ENCODE data around the gene GOLGA6B.
"Not testable (repeated sequence)": the region's sequence is repeated elsewhere in the genome, so short reads cannot be mapped to it uniquely, and the experiment has no call there.

Gene GOLGA6B

DNA sequence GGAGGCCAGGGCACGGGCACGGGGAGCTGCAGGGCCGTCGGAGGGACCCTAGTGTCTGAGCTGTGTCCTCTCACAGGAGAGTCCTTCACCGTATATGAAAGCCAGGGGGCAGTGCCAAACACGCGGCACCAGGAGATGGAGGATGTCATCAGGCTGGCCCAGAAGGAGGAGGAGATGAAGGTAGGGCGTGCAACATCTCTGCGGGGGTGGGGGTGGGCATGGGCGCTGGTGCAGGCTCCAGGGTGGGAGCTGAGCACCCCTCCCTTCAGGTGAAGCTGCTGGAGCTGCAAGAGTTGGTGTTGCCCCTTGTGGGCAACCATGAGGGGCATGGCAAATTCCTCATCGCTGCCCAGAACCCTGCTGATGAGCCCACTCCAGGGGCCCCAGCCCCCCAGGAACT lies 11.2 kb downstream of the GOLGA6B start:
- not testable (repeated sequence) for DNase-seq

DNA sequence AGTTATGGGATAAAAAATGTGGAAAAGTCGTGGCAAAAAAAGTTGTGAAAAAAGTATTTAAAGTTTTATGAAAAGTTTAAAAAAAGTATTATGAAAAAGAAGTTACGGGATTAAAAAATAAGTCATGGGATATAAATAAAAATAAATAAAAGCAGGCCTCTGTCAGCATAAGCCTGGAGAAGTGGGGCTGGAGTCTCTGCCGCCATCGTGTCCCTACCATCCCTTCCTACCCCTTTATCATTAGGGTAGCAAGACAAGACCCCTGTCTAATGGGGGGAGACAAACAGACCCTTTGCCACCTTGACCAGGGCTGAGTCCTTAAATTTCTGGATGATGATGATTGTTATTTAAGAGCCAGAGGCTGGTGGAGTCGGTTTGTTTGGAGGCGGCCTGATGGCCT lies 15.3 kb downstream of the GOLGA6B start:
- DNase-seq: not testable (repeated sequence)

DNA sequence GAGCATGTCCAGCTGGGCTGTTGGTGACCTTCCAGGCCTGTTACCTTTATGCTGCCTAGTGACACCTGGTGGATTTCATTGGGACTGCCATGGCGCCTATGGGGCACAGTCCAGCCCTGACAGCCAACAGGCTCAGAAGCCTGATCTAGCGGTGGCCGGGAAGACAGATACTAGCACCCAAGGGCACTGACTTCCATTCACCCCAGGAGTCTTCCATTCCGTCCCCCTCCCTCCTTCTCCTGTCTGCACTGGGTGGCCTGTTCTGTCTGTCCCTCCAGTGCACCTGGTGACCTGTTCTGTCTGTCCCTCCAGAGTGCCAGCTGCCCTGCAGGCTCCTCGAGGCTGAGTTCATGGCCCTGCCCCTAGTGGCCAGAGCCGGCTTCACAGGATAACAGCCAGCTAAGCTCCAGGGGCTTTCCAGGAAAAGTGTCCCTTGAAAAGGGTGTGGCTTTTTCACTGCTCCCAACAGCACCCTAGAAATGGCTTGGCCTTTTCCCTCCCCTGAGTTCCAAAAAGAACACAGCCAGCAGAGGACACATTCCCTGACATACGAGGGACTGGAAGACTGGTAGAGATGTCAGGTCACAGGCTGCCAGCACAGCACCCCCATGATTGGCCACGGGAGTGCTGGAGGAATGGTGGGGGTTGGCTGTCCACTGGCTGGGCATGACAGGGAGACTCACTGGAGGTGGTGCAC lies 16.3 kb downstream of the GOLGA6B start:
- peak; percentile 63 for DNase-seq

DNA sequence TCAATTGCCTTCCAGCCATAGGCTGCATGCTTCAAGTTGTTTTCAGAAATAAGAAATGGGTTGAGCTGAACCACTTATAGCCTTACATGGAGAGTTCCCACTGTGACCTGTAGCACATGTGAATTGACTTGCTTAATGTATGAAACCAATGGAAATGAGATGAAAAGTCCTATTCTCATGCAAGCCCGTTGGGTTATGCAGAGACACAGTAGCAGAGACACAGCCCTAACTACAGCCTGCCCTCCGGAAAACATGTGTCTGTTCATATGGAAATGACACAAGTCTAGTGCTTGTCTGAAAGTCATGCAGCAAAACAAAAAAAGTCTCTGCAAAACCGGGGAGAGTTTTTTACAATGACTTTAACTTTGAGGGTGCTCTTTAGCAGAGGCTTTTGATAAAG lies 17.0 kb downstream of the GOLGA6B start:
- no peak for DNase-seq

DNA sequence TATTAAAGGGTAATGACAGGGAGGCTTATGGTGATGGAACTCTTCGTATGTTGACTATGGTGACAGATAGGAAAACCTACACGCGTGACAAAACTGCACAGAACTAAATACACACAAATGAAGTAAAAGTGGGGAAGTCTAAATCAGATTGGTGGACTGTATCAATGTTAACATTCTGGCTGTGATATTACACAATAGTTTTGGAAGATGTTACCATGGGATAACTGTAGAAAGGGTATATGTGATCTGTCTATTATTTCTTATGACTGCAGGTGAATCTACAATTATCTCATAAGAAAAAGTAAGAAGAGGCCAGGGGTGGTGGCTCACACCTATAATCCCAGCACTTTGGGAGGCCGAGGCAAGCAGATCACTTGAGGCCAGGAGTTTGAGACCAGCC lies 22.3 kb downstream of the GOLGA6B start:
- no peak for DNase-seq

DNA sequence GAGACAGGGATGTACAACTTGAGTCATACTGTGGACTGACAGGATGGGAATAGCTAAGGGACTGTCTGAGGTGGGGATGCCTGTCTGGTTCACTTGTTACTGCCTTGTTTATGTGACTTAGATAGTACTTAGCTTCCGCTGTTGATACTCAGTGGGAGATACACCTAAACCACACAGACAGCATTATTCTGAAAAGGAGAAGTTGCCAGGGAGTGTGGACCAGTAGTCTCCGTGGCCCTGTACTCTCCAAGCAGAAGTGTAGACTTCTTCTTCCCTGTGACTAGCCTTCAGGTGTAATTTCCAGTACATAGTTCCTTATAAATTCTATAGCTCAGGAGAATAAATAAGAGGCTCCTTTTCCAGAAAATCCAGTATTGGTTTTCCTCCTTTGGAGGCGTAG lies 26.4 kb downstream of the GOLGA6B start:
- no peak for DNase-seq

DNA sequence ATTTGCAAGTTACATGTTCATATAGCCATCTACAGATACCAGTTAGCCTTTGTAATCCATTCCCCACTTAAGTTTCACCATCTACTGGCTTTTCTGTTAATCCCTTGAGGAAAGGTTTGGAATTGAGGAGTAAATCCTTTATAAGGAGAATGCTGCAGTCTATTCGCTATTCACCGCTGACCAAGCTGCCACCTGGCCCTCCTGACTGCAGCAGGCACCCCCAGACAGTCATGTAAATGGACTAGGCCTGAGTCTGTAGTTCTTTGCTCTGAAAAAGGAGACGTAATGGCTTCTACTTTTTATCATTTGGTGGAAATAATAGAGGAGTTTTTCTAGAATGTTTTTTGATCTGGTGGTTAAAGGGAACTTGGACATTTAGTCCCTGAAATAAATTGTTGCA lies 28.3 kb downstream of the GOLGA6B start:
- no peak for DNase-seq

DNA sequence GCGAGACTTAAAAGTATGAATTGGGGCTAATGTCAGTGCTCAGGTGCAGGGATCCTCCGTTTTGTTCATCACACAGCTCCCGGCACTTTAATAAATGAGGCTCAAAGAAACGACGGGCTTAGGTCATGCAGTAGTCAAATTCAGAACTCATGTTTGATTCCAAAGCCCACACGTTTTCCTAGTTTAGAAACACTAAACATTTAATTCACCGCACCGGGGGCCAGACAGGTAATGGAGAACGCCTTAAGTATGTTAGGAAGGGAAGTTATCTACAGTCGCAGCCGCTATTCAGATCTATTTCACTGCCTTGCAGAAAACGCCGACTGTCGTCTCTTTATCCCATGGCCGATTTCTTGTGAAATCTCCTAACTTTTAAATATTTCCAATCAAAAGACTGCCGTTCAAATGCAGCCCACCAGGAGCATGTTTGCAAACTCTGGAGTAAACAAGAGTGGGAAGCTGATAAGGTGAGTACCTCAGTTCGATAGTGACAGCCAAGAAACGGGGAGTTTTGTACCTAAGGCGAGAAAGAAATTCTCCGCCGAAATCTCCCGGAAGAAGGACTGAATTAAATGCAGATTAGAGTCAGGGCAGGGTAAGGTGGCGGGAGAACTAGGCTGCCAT lies 30.9 kb downstream of the GOLGA6B start:
- DNase-seq: no peak

DNA sequence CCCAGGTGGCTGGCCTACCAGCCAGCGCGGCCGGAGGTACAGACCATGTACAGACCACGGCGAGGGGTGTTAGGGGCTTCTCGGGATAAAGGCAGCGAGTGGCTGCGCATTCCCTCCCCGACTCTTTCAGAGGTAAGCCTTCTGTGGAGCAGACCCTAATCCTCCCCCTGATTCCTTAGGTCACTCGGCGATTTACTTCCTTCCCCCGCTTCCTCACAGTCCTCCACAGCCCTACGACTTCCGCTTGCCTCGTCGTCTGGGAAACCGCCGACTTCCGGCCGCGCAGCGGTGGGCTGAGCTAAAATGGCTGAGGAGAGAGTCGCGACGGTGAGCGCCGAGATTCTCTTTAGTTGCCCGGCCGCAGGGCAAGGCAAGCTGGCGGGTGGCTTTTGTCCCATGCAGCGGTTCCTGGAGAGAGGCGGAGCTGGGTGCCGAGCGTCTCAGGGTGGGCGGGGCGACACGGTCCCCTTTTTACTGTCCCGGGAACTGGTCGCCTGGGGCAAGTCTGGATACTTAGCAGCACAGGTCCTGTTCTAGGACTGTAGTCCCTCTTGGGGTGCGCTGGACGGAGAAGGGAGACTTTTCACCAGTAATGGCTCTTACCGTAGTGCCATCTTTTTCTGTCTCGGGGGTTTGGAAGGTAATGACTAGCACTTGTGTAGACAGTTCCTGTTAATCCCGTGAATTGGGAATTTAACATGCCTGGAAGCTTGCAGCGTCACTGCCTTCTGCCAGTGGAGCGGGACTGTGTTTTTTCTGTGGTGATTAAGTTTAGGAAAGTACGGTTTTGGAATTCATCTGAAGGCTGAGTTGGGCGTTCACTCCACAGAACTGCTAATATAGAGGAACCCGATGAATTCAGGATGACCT lies 31.7 kb downstream of the GOLGA6B start, which contains the start of the genes BBS4 and HIGD2B:
Gene BBS4, plus strand, starts transcription at position 283 of the 870 bp plus-strand sequence. Its CDS starts 21 bp downstream, at position 304.
Gene HIGD2B, minus strand, starts transcription at position 258 of the 870 bp plus-strand sequence. CDS start 9,808 bp downstream, outside the sequence.
- DNase-seq: peak; percentile 78

DNA sequence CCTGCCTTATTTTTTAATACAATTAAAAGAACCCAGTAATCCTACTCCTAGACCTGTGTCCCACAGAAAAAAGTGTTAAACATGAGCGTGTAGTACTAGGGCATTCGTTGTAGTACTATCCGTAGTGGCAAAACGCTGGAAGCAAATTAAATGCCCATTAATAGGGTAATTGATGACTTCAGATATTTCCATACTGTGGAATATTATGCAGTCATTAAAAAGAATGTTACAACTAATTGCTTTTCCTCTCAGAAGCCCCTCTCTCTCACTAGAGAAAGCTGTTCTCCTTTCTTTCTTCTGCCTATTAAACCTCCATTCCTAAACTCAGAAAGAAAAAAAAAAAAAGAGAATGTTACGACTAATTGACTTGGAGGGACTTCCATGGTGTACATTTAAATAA lies 34.2 kb downstream of the GOLGA6B start:
- DNase-seq: no peak

DNA sequence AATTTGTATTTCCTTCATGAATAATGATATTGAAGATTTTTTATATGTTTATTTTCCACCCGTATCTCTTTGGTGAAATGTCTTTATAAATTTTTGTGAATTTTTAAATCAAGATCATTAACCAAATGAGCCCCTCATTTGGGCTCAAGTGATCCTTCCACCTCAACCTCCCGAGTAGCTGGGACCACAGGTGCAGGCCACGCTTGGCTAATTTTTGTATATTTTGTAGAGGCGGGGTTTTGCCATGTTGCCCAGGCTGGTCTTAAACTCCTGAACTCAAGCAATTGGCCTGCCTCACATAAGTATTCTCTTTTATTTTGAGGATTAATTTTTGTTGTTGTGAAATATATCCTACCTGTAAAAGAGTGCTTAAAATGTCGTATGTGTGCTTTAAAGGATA lies 36.4 kb downstream of the GOLGA6B start:
- DNase-seq: no peak

DNA sequence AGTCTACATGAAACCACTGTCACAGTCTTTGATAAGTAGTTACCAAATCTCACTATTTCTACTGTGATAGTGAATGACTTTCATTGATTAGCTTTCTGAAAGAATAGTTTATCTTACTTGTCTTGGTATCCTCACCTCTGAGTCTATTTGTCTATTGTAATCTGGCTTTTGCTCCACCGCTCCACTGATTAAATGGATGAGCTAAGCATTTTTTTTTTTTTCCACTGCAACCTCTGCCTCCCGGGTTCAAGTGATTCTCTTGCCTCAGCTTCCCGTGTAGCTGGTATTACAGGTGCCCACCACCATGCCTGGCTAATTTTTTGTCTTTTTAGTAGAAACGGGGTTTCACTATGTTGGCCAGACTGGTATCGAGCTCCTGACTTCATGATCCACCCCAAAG lies 44.4 kb downstream of the GOLGA6B start:
- DNase-seq: no peak

DNA sequence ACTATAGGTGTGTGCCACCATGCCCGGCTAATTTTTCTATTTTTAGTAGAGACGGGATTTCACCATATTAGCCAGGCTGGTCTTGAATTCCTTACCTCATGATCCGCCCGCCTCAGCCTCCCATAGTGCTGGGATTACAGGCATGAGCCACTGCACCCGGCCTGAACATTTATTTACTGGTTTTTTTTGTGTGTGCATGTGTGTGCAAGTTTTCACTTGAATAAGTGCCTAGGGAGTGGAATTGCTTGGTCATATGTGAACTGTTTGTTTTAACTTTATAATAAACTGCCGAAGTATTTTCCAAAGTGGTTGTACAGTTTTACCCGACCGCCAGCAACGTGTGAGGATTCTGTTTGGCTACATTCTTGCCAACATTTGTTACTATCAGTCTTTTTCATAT lies 45.6 kb downstream of the GOLGA6B start:
- DNase-seq: no peak

DNA sequence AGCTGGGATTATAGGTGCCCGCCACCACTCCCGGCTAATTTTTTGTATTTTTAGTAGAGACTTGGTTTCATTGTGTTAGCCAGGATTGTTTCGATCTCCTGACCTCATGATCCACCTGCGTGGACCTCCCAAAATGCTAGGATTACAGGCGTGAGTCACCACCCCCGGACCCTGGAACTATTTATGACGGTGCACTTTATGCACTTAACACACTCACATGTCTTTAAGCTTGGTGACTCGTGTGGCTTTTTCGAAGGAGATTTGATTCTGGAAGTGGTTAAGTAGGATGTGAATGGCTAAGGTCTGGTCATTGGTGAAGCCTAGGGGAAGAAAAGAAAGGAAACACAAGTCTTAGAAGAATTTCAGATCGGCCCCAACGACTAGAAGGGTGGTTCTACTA lies 51.8 kb downstream of the GOLGA6B start:
- no peak for DNase-seq

DNA sequence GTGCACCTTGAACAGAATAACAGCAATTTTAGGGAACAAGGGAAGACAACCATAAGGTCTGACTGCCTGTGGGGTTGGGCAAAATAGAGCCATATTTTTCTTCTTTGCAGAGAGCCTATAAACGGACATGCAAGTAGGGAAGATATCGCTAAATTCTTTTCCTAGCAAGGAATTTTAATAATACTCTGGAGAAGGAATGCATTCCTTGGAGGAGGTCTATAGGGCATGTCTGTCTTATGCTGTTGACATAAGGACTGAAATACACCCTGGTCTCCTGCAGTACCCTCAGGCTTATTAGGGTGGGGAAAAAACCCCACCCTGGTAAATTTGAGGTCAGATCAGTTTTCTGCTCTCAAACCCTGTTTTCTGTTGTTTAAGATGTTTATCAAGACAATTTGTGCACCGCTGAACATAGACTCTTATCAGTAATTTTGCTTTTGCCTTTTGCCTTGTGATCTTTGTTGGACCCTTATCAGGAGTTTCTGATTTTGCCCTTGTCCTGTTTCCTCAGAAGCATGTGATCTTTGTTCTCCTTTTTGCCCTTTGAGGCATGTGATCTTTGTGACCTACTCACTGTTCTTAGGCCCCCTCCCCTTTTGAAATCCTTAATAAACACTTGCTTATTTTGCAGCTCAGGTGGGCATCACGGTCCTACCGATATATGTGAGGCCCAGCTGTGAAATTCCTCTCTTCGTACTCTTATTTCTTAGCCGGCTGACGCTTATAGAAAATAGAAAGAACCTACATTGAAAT lies 54.2 kb downstream of the GOLGA6B start:
- not testable (repeated sequence) for DNase-seq

All from stimulated activated CD4-positive, alpha-beta T cell treated with anti-CD3 and anti-CD28 coated beads, Interleukin-12 subunit alpha, Interleukin-12 subunit beta, amount 100 ng/mL, for 4 hours (primary cell).